K562 (cell line): Measurements from ENCODE around the gene TYRP1. TPM values are rescaled to one million over a fixed set of nuclear protein-coding genes. Genes with fewer than 3 reads are reported as not detected.

Source experiments
- CREB1 ChIP-seq, 2 experiments: sonication (generic) in 1 of 2; formaldehyde crosslinking in 1 of 2; IDR thresholded peaks; 2 replicates each; pipeline versions ENCODE4 v1.6.1 to v1.8.0; 2012 to 2022; ENCODE audit warnings: inconsistent platforms in 1 of 2, mild to moderate bottlenecking in 1 of 2, missing genetic modification reagents in 1 of 2, moderate library complexity in 1 of 2
- RUNX1 ChIP-seq: sonication (generic); IDR thresholded peaks from 2 replicates; pipeline ENCODE4 v1.6.1; 2016; ENCODE audit warnings: antibody characterized with exemption, low read depth
- ZBTB7A ChIP-seq: IDR thresholded peaks from 2 replicates; pipeline ENCODE4 v1.6.1; 2011; ENCODE audit warnings: low read depth, mild to moderate bottlenecking, low read length, moderate library complexity, borderline replicate concordance; ENCODE audit not compliant: control insufficient read depth
- ZNF830 ChIP-seq: fragments of 250-450 bp; sonication (Bioruptor Pico); IDR thresholded peaks from 2 replicates; pipeline ENCODE4 v1.5.0; 2021; ENCODE audit warnings: mild to moderate bottlenecking
- polyA plus RNA-seq, 8 experiments: library from polyadenylated mRNA; depleted of rRNA in 4 of 8; stranded (reverse) in 5 of 8; unstranded in 3 of 8; fragments of >200 nt; fragmentation: Nextera tagmentation in 2 of 8; fragmentation: Illumina TruSeq in 1 of 8; extraction: Ambion mirVana in 2 of 8; extraction: Trizol in 1 of 8; gene quantifications; 2 replicates each; pipeline versions ENCODE4 v1.2.1 to v1.2.3, GENCODE V29; 2011 to 2014; ENCODE audit warnings: inconsistent platforms in 1 of 8, missing spikeins in 1 of 8
- total RNA-seq, 7 experiments: library from RNA; depleted of rRNA in 6 of 7; stranded (reverse); fragments of >200 nt in 6 of 7; fragmentation: Illumina TruSeq in 2 of 7; extraction: Trizol in 2 of 7; gene quantifications; 2 replicates each; pipeline versions ENCODE4 v1.2.1 to v1.2.3, GENCODE V29; 2011 to 2021; ENCODE audit warnings: low replicate concordance in 1 of 7
- TF ChIP-seq, protein P1 (sequence below), 2 experiments: fragments of 450-650 bp; IDR thresholded peaks; 2 replicates each; pipeline ENCODE4 v1.6.1; 2016; ENCODE audit warnings: mild to moderate bottlenecking in 2 of 2, borderline replicate concordance in 1 of 2, low read depth in 1 of 2, moderate library complexity in 1 of 2
- TF ChIP-seq, protein P2 (sequence below), 2 experiments: IDR thresholded peaks in 1 of 2; conservative IDR thresholded peaks in 1 of 2; 2 replicates each; pipeline ENCODE4 v1.6.1; 2016; ENCODE audit warnings: low read depth in 2 of 2, mild to moderate bottlenecking in 1 of 2, missing compliant biosample characterization in 1 of 2, missing genetic modification characterization in 1 of 2, moderate library complexity in 1 of 2

Gene TYRP1
- total and polyA plus RNA-seq, 9 of the 15 experiments (the other 6 are each of a cell fraction or from before 2014, with no cell fraction given) = not detected

DNA sequence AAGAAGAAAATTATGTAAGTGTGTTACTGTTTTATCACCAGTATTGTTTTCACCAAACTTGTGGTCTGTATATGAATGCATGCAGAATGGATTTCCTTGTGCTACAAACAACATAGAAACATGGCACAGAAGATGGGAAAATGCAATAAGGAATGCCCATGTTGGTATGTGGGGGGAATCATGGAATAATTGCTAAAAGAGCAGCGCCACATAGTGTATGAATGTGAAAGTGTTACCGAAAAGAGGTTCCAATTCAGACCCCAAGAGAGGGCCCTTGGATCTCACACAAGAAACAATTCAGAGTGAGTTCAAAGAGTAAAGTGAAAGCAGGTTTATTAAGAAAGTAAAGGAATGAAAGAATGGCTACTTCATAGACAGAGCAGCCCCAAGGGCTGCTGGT lies 26.4 kb upstream of the TYRP1 start (continued):
- TF ChIP-seq, protein P1, sequence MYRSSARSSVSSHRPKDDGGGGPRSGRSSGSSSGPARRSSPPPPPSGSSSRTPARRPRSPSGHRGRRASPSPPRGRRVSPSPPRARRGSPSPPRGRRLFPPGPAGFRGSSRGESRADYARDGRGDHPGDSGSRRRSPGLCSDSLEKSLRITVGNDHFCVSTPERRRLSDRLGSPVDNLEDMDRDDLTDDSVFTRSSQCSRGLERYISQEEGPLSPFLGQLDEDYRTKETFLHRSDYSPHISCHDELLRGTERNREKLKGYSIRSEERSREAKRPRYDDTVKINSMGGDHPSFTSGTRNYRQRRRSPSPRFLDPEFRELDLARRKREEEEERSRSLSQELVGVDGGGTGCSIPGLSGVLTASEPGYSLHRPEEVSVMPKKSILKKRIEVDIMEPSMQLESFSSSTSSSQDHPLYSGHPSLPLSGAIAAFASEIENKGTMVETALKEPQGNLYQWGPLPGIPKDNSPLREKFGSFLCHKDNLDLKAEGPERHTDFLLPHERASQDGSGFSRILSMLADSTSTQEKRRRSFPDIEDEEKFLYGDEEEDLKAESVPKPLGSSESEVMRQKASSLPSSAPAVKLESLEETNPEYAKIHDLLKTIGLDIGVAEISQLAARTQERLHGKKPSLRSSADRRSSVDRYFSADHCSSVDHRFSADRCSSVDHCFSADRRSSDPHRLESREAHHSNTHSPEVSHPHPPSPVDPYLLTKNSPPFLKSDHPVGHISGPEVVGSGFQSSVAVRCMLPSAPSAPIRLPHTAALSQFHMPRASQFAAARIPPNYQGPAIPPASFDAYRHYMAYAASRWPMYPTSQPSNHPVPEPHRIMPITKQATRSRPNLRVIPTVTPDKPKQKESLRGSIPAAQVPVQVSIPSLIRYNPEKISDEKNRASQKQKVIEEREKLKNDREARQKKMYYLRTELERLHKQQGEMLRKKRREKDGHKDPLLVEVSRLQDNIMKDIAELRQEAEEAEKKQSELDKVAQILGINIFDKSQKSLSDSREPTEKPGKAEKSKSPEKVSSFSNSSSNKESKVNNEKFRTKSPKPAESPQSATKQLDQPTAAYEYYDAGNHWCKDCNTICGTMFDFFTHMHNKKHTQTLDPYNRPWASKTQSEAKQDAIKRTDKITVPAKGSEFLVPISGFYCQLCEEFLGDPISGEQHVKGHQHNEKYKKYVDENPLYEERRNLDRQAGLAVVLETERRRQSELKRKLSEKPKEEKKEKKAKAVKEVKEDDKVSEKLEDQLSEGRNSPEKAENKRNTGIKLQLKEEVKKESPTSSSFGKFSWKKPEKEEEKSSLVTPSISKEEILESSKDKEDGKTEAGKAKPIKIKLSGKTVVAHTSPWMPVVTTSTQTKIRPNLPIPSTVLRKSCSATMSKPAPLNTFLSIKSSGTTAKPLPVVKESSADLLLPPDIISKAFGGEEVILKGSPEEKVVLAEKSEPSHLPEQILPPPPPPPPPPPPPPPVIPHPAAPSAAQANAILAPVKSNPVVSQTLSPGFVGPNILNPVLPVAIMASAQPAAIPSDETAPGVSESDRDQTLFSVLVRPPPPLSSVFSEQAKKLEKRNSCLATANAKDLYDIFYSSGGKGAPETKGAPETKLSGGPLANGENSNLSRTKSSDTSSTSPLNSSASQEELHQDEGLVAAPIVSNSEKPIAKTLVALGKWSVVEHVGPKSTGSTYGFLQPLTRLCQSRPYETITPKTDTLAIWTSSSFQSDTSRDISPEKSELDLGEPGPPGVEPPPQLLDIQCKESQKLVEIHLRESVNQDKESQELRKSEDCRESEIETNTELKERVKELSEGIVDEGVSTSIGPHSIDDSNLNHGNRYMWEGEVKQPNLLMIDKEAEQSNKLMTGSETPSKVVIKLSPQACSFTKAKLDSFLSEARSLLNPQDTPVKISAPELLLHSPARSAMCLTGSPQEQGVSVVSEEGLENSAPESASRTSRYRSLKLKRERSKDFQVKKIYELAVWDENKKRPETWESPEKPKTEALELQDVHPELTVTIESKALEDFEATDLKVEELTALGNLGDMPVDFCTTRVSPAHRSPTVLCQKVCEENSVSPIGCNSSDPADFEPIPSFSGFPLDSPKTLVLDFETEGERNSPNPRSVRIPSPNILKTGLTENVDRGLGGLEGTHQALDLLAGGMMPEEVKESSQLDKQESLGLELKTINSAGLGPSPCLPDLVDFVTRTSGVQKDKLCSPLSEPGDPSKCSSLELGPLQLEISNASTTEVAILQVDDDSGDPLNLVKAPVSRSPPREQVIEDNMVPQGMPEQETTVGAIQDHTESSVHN (IDR thresholded peaks at IDR 0.05; ENCODE audit: borderline replicate concordance in 1 of 2, low read depth in 1 of 2) = no peak
- TF ChIP-seq CREB1 (IDR thresholded peaks at IDR 0.05) = no peak
- TF ChIP-seq CREB1 (CRISPR knock-in tag; IDR thresholded peaks at IDR 0.05) = no peak
- TF ChIP-seq ZBTB7A = no peak
- TF ChIP-seq ZNF830 = no peak
- TF ChIP-seq, protein P2, sequence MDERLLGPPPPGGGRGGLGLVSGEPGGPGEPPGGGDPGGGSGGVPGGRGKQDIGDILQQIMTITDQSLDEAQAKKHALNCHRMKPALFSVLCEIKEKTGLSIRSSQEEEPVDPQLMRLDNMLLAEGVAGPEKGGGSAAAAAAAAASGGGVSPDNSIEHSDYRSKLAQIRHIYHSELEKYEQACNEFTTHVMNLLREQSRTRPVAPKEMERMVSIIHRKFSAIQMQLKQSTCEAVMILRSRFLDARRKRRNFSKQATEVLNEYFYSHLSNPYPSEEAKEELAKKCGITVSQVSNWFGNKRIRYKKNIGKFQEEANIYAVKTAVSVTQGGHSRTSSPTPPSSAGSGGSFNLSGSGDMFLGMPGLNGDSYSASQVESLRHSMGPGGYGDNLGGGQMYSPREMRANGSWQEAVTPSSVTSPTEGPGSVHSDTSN (CRISPR knock-in tag; IDR thresholded peaks at IDR 0.05; ENCODE audit: low read depth) = no peak
- TF ChIP-seq, protein P2 (tag; conservative IDR thresholded peaks at IDR 0.05; ENCODE audit: low read depth) = no peak
- no peak for TF ChIP-seq RUNX1
